ENCODE results near the gene MGRN1. TPM values are rescaled to one million over a fixed set of nuclear protein-coding genes. Genes with fewer than 3 reads are reported as not detected.

Gene MGRN1
- polyA plus RNA-seq, 1 donor from 2014 or later, result 35.9 TPM

- H3K79me2 ChIP-seq (replicated peaks; ENCODE audit: insufficient read depth, low read length), result no peaks in the 10 kb centered on the region
Measured at GRCh38 chr16:4677994-4678393, 53.4 kb downstream of the MGRN1 start.

GRCh38 chr16:4678596-4678995 is 54.0 kb downstream of the MGRN1 start:
- Histone ChIP-seq H3K9me2 (ENCODE audit: insufficient read depth, low read length) (no peaks in the 10 kb centered on the region), H3K9ac (ENCODE audit: low read length) (no peak overlapping the region), H3K27ac (ENCODE audit: low read length) (no peak overlapping the region), H3K79me2 (replicated peaks; ENCODE audit: insufficient read depth, low read length) (no peaks in the 10 kb centered on the region), H3K4me2 (ENCODE audit: low read length) (no peak overlapping the region), H3K9me3 (ENCODE audit: low read length) (no peaks in the 10 kb centered on the region), H3K4me3 (ENCODE audit: low read length) (no peak overlapping the region), H3K36me3 (ENCODE audit: insufficient read depth, low read length) (no peaks in the 10 kb centered on the region), H3K27me3 (ENCODE audit: insufficient read depth, low read depth, low read length) (no peaks in the 10 kb centered on the region), H3F3A (ENCODE audit: insufficient read depth, low read length, poor library complexity, severe bottlenecking) (no peaks in the 10 kb centered on the region), H4K20me1 (ENCODE audit: insufficient read depth) (no peaks in the 10 kb centered on the region), H2AFZ (ENCODE audit: low read depth, low read length) (no peak overlapping the region)
- no peak for TF ChIP-seq REST (IDR thresholded peaks at IDR 0.05; ENCODE audit: borderline replicate concordance)
- TF ChIP-seq SMC3 (conservative IDR thresholded peaks at IDR 0.05; ENCODE audit: poor library complexity), result no peak

More at GRCh38 chr16:4677994-4678393, 53.4 kb downstream of the MGRN1 start:
- Histone ChIP-seq H3K9me3 (ENCODE audit: low read length) (no peaks in the 10 kb centered on the region), H4K20me1 (ENCODE audit: insufficient read depth) (no peaks in the 10 kb centered on the region), H3K4me2 (ENCODE audit: low read length) (no peak overlapping the region), H3F3A (ENCODE audit: insufficient read depth, low read length, poor library complexity, severe bottlenecking) (no peaks in the 10 kb centered on the region), H3K9ac (ENCODE audit: low read length) (no peak overlapping the region), H3K27me3 (ENCODE audit: insufficient read depth, low read depth, low read length) (no peaks in the 10 kb centered on the region), H3K9me2 (ENCODE audit: insufficient read depth, low read length) (no peaks in the 10 kb centered on the region), H2AFZ (ENCODE audit: low read depth, low read length) (no peak overlapping the region), H3K36me3 (ENCODE audit: insufficient read depth, low read length) (no peaks in the 10 kb centered on the region), H3K4me3 (ENCODE audit: low read length) (no peak overlapping the region), H3K27ac (ENCODE audit: low read length) (no peak overlapping the region)
- TF ChIP-seq POLR2AphosphoS5 (IDR thresholded peaks at IDR 0.05) (no peak), CTCF (IDR thresholded peaks at IDR 0.05; ENCODE audit: poor library complexity, severe bottlenecking) (no peak), REST (IDR thresholded peaks at IDR 0.05; ENCODE audit: borderline replicate concordance) (no peak), SMC3 (conservative IDR thresholded peaks at IDR 0.05; ENCODE audit: poor library complexity) (no peak), TAF1 (IDR thresholded peaks at IDR 0.05; ENCODE audit: low read depth) (no peak), EZH2 (IDR thresholded peaks at IDR 0.05; ENCODE audit: borderline replicate concordance, insufficient read depth, low read length, poor library complexity, severe bottlenecking) (no peak), EP300 (conservative IDR thresholded peaks at IDR 0.05; ENCODE audit: poor library complexity, severe bottlenecking) (no peak), RAD21 (conservative IDR thresholded peaks at IDR 0.05) (no peak), MXI1 (conservative IDR thresholded peaks at IDR 0.05; ENCODE audit: poor library complexity, severe bottlenecking) (no peak)

All from neural cell (in vitro differentiated cells).